Stimulated activated CD4-positive, alpha-beta T cell treated with anti-CD3 and anti-CD28 coated beads, TNF-alpha, amount 100 ng/mL, for 1 hour (primary cell): Measurements from ENCODE around the gene FOXK2.
"Not testable (repeated sequence)": the region's sequence is repeated elsewhere in the genome, so short reads cannot be mapped to it uniquely, and the experiment has no call there.

Source experiments
- DNase-seq, 3 donors: peaks; one replicate each; pipeline ENCODE4 v3.0.0-alpha.2; 2020; ENCODE audit warnings: low read depth in 3 of 3, low spot score in 1 of 3

The FOXK2 gene

GRCh38 chr17:82561429-82562035 lies 42.0 kb downstream of the FOXK2 start:
- no peak for DNase-seq

- DNase-seq: not testable (repeated sequence)
These were observed 43.2 kb downstream of the FOXK2 start for GRCh38 chr17:82562718-82563220.

- DNase-seq: no peak
These were observed 43.8 kb downstream of the FOXK2 start for GRCh38 chr17:82563318-82563717.

- not testable (repeated sequence) for DNase-seq
These were observed 44.2 kb downstream of the FOXK2 start for GRCh38 chr17:82563745-82564144.

DNA sequence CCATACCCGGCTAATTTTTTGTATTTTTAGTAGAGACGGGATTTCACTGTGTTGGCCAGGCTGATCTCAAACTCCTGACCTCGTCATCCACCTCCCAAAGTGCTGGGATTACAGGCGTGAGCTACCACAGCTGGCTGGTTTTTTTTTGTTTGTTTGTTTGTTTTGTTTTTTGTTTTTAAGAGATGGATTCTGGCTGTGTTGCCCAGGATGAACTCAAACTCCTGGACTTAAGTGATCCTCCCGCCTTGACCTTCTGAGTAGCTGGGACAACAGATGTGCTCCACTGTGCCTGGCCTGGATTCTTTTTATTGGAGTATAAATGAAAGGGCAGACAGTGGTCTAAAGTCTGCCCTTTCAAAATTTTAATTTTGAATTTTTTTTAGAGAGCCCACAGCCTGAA lies 44.7 kb downstream of the FOXK2 start:
- DNase-seq: no peak

DNA sequence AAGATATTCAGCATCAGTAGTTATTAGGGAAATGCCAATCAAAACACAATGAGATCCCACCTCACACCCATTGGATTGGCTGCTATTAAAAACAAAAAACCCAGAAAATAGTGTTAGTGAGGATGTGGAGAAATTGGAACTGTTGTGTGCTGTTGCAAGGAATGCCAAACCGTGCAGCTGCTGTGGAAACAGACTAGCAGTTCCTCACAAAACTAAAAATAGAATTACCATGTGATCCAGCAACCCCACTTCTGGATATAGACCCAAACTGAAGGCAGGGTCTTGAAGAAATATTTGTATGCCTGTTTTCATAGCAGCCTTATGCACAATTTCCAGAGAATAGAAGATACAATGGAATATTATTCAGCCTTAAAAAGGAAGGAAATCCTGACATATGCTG lies 46.0 kb downstream of the FOXK2 start:
- DNase-seq: no peak

DNA sequence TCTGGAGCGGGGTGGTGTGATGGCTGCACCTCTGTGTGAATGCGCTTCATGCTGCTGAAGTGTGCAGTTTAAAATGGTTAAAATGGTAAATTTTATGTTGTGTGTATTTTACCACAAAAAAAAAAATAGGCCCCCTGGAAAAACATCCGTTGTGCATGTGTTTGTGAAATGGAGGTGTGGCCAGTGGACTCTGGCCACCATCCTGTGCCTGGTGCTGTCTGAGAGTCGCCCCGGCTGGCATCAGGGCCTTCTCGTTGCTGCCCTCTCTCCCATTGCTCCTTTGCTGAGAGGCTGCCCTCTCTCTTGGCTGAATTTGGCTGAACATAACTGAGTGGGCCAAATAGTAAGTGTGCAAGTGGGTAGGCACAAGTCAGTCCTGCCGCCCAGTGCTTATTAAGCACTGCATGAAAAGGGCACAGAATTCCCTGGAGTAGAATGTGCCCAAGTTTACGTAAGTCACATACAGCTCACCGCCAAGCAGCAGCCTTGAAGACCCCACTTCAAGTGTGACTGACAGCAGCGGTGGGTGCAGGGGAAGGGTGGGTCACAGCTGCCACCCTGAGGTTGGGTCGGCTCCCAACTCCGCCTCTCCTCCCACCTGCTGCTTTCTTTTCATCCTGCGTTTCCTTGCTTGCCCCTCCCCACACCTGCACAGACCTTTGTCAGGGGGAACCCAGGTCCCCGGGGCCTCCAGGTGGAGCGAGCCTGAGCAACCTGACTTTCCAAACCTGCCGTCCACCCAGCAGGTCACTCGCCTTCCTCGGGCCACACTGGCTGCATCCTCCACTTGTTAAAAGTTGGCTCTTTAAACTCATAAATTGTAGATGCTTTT lies 46.8 kb downstream of the FOXK2 start:
- DNase-seq: no peak

DNA sequence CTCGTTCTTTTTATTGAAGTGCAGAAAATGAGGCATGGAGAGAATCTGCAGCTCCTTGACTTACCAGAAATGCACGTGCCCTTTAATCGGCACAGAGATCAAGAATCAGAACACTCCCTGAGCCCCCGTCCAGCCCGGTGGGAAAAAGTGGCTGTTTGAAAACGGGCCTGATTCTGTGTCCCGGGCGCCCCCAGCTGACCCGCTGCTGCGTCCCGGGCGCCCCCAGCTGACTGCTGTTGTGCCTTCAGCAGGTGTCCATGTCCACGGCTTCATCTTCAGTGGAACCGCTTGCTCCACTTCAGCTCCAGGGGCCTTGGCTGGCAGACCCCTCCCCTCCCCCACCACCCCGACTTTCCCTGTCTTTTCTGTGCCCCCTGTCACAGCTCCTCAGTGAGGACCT lies 47.8 kb downstream of the FOXK2 start:
- DNase-seq: no peak

- DNase-seq: no peak
These were observed 49.5 kb downstream of the FOXK2 start for GRCh38 chr17:82568997-82569393.

GRCh38 chr17:82569621-82570020 lies 50.1 kb downstream of the FOXK2 start:
- DNase-seq: no peak

GRCh38 chr17:82570277-82570676 lies 50.7 kb downstream of the FOXK2 start:
- no peak for DNase-seq

DNA sequence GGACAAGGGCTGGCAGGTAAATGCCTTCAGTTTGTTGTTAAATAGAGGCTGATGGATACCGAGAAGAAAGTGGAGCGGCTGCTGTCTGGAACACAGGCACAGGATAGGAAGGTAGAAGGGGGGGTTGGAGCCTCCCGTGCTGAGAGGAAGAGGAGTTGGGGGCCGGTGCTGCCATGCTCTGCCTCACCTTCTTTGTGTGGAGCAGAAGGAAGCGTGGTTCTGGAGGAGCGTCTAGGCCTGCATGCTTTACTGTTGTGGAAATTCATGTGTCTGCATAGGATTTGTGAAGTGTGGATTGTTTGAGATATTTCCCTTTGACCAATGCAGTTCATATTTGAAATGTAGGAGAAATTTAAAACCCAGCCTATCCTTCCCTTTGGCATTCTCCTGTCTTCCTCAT lies 52.3 kb downstream of the FOXK2 start:
- DNase-seq: no peak

GRCh38 chr17:82574041-82574440 lies 54.5 kb downstream of the FOXK2 start:
- no peak for DNase-seq

GRCh38 chr17:82575581-82576221 lies 56.2 kb downstream of the FOXK2 start:
- not testable (repeated sequence) for DNase-seq

GRCh38 chr17:82577300-82577699 lies 57.8 kb downstream of the FOXK2 start:
- DNase-seq: no peak

- not testable (repeated sequence) for DNase-seq
These were observed 60.4 kb downstream of the FOXK2 start for GRCh38 chr17:82579969-82580368.

- DNase-seq: no peak
These were observed 62.7 kb downstream of the FOXK2 start for GRCh38 chr17:82582213-82582612.

- DNase-seq: no peak
These were observed 63.2 kb downstream of the FOXK2 start for GRCh38 chr17:82582709-82583108.

DNA sequence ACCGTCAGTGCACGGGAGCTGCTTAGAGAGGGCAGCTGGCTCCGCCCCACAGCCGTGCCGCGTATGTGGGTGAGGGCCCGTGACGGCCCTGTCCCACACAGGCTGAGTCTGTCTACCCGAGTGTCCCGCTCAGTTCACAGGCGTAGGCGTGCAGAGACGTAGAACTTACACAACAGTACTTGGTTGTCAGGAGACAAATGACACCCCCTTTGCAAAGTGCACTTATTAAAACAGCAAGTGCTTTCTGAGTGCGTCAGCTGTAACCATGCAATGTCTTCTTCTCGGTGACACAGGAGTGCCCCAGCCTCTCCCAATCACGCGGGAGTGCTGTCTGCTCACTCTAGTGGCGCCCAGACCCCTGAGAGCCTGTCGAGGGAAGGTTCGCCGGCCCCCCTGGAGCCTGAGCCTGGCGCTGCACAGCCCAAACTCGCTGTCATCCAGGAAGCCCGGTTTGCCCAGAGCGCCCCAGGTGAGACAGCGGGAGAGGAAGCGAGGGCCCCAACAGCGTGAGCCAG lies 64.2 kb downstream of the FOXK2 start:
- no peak for DNase-seq

- DNase-seq: not testable (repeated sequence)
These were observed 66.5 kb downstream of the FOXK2 start for GRCh38 chr17:82585935-82586575.

- no peak for DNase-seq
These were observed 67.2 kb downstream of the FOXK2 start for GRCh38 chr17:82586576-82587233.
